ENCODE data around the gene IMMP2L.

IMMP2L gene

GRCh38 chr7:111082351-111082750 is 479.9 kb downstream of the IMMP2L start:
- TF ChIP-seq CTCF (IDR thresholded peaks at IDR 0.05) = no peak

GRCh38 chr7:111081546-111082267 is 480.6 kb downstream of the IMMP2L start:
- no peak for TF ChIP-seq CTCF (IDR thresholded peaks at IDR 0.05)

GRCh38 chr7:111080495-111081105 is 481.7 kb downstream of the IMMP2L start:
- TF ChIP-seq CTCF (IDR thresholded peaks at IDR 0.05) = no peak

- no peak for TF ChIP-seq CTCF (IDR thresholded peaks at IDR 0.05)
Measured at GRCh38 chr7:111077001-111077400, 485.3 kb downstream of the IMMP2L start.

GRCh38 chr7:111076205-111076604 is 486.1 kb downstream of the IMMP2L start:
- TF ChIP-seq CTCF (IDR thresholded peaks at IDR 0.05) = no peak

- no peak for TF ChIP-seq CTCF (IDR thresholded peaks at IDR 0.05)
Measured at GRCh38 chr7:111075498-111075897, 486.8 kb downstream of the IMMP2L start.

GRCh38 chr7:111074748-111075146 is 487.5 kb downstream of the IMMP2L start:
- no peak for TF ChIP-seq CTCF (IDR thresholded peaks at IDR 0.05)
